Stimulated activated naive CD8-positive, alpha-beta T cell treated with anti-CD3 and anti-CD28 coated beads, Interleukin-15, Interleukin-2, amounts not matched to agents 100 ng/mL and 50 ng/mL, for 24 hours (primary cell): ENCODE data around the gene IFI16.

Experiments
- H3K27ac Mint-ChIP-seq: one replicate; pipeline ENCODE4 v1.8.0; 2021; ENCODE audit warnings: mild to moderate bottlenecking, mixed read lengths
- H3K27me3 Mint-ChIP-seq: one replicate; pipeline ENCODE4 v1.8.0; 2021; ENCODE audit warnings: mixed read lengths
- H3K36me3 Mint-ChIP-seq: one replicate; pipeline ENCODE4 v1.8.0; 2021; ENCODE audit warnings: low read depth, mixed read lengths
- H3K4me1 Mint-ChIP-seq: one replicate; pipeline ENCODE4 v1.8.0; 2021; ENCODE audit warnings: low read depth, mixed read lengths
- H3K4me3 Mint-ChIP-seq: one replicate; pipeline ENCODE4 v1.8.0; 2021; ENCODE audit warnings: mild to moderate bottlenecking, mixed read lengths
- H3K9me3 Mint-ChIP-seq: one replicate; pipeline ENCODE4 v1.8.0; 2021; ENCODE audit warnings: mixed read lengths

IFI16 gene

GRCh38 chr1:159009704-159010361 is at the start of gene IFI16:
Gene IFI16, plus strand, starts transcription at chr1:159009907. Its CDS starts 4,774 bp downstream, at chr1:159014681.
- Mint-ChIP-seq H3K36me3 (peaks cover 66% of the 10 kb centered on the region), H3K27me3 (no peaks in the 10 kb centered on the region), H3K27ac (peak within 1 kb of the TSS; percentile 98), H3K9me3 (no peaks in the 10 kb centered on the region), H3K4me3 (peak within 1 kb of the TSS; percentile 95), H3K4me1 (peaks cover 72% of the 10 kb centered on the region)

- H3K27ac Mint-ChIP-seq = no peak overlapping the region
- H3K4me1 Mint-ChIP-seq = peaks cover 7% of the 10 kb centered on the region
- H3K4me3 Mint-ChIP-seq = no peak overlapping the region
- H3K27me3 Mint-ChIP-seq = peaks cover 11% of the 10 kb centered on the region
- H3K36me3 Mint-ChIP-seq = peaks cover 9% of the 10 kb centered on the region
- peaks cover 6% of the 10 kb centered on the region for H3K9me3 Mint-ChIP-seq
These were observed 48.5 kb upstream of the IFI16 start for GRCh38 chr1:158961178-158961577.

- Mint-ChIP-seq H3K27ac (no peak overlapping the region), H3K4me1 (peaks cover 12% of the 10 kb centered on the region), H3K9me3 (peaks cover 6% of the 10 kb centered on the region), H3K36me3 (peaks cover 9% of the 10 kb centered on the region), H3K4me3 (no peak overlapping the region), H3K27me3 (peaks cover 11% of the 10 kb centered on the region)
These were observed 46.7 kb upstream of the IFI16 start for GRCh38 chr1:158962983-158963382.

- peaks cover 5% of the 10 kb centered on the region for H3K27me3 Mint-ChIP-seq
- H3K4me3 Mint-ChIP-seq = peak overlapping the region; percentile 32
- H3K4me1 Mint-ChIP-seq = peaks cover 27% of the 10 kb centered on the region
- H3K27ac Mint-ChIP-seq = peak overlapping the region; percentile 90
- peaks cover 6% of the 10 kb centered on the region for H3K9me3 Mint-ChIP-seq
- H3K36me3 Mint-ChIP-seq = peaks cover 6% of the 10 kb centered on the region
These were observed 40.5 kb upstream of the IFI16 start for GRCh38 chr1:158969166-158969565.

GRCh38 chr1:158969855-158970254 is 39.9 kb upstream of the IFI16 start:
- H3K36me3 Mint-ChIP-seq = peaks cover 6% of the 10 kb centered on the region
- H3K27me3 Mint-ChIP-seq = peaks cover 3% of the 10 kb centered on the region
- H3K4me3 Mint-ChIP-seq = peak overlapping the region; percentile 32
- H3K4me1 Mint-ChIP-seq = peaks cover 28% of the 10 kb centered on the region
- H3K27ac Mint-ChIP-seq = peak overlapping the region; percentile 90
- peaks cover 3% of the 10 kb centered on the region for H3K9me3 Mint-ChIP-seq

GRCh38 chr1:158972841-158973240 is 36.9 kb upstream of the IFI16 start:
- H3K4me1 Mint-ChIP-seq = peaks cover 34% of the 10 kb centered on the region
- no peak overlapping the region for H3K4me3 Mint-ChIP-seq
- H3K27ac Mint-ChIP-seq = no peak overlapping the region
- H3K9me3 Mint-ChIP-seq = no peaks in the 10 kb centered on the region
- peaks cover 9% of the 10 kb centered on the region for H3K36me3 Mint-ChIP-seq
- H3K27me3 Mint-ChIP-seq = no peaks in the 10 kb centered on the region

- peaks cover 5% of the 10 kb centered on the region for H3K9me3 Mint-ChIP-seq
- peaks cover 31% of the 10 kb centered on the region for H3K4me1 Mint-ChIP-seq
- H3K27ac Mint-ChIP-seq = no peak overlapping the region
- peaks cover 9% of the 10 kb centered on the region for H3K36me3 Mint-ChIP-seq
- H3K27me3 Mint-ChIP-seq = no peaks in the 10 kb centered on the region
- H3K4me3 Mint-ChIP-seq = no peak overlapping the region
These were observed 33.5 kb upstream of the IFI16 start for GRCh38 chr1:158976219-158976618.

GRCh38 chr1:158978730-158979129 is 31.0 kb upstream of the IFI16 start:
- Mint-ChIP-seq H3K9me3 (peaks cover 14% of the 10 kb centered on the region), H3K4me3 (no peak overlapping the region), H3K27me3 (peaks cover 4% of the 10 kb centered on the region)

GRCh38 chr1:158979229-158979628 is 30.5 kb upstream of the IFI16 start:
- Mint-ChIP-seq H3K9me3 (peaks cover 16% of the 10 kb centered on the region), H3K27me3 (peaks cover 4% of the 10 kb centered on the region), H3K4me3 (no peak overlapping the region), H3K4me1 (peaks cover 28% of the 10 kb centered on the region), H3K27ac (no peak overlapping the region), H3K36me3 (peaks cover 20% of the 10 kb centered on the region)

More at GRCh38 chr1:158978730-158979129, 31.0 kb upstream of the IFI16 start:
- Mint-ChIP-seq H3K4me1 (peaks cover 28% of the 10 kb centered on the region), H3K27ac (no peak overlapping the region), H3K36me3 (peaks cover 16% of the 10 kb centered on the region)

GRCh38 chr1:158983235-158983634 is 26.5 kb upstream of the IFI16 start:
- Mint-ChIP-seq H3K4me3 (no peak overlapping the region), H3K36me3 (peaks cover 32% of the 10 kb centered on the region), H3K27ac (no peak overlapping the region)

GRCh38 chr1:158984386-158984785 is 25.3 kb upstream of the IFI16 start:
- Mint-ChIP-seq H3K36me3 (peaks cover 36% of the 10 kb centered on the region), H3K4me1 (peaks cover 6% of the 10 kb centered on the region)

More at GRCh38 chr1:158983235-158983634, 26.5 kb upstream of the IFI16 start:
- peaks cover 12% of the 10 kb centered on the region for H3K27me3 Mint-ChIP-seq
- peaks cover 16% of the 10 kb centered on the region for H3K4me1 Mint-ChIP-seq
- H3K9me3 Mint-ChIP-seq = peaks cover 28% of the 10 kb centered on the region

GRCh38 chr1:158989424-158989823 is 20.3 kb upstream of the IFI16 start:
- H3K27me3 Mint-ChIP-seq = peaks cover 6% of the 10 kb centered on the region
- peaks cover 8% of the 10 kb centered on the region for H3K4me1 Mint-ChIP-seq
- H3K9me3 Mint-ChIP-seq = peaks cover 32% of the 10 kb centered on the region
- H3K36me3 Mint-ChIP-seq = peaks cover 49% of the 10 kb centered on the region
- no peak overlapping the region for H3K27ac Mint-ChIP-seq
- no peak overlapping the region for H3K4me3 Mint-ChIP-seq

More at GRCh38 chr1:158984386-158984785, 25.3 kb upstream of the IFI16 start:
- Mint-ChIP-seq H3K27ac (no peak overlapping the region), H3K4me3 (no peak overlapping the region), H3K27me3 (peaks cover 12% of the 10 kb centered on the region), H3K9me3 (peaks cover 28% of the 10 kb centered on the region)

- no peak overlapping the region for H3K27ac Mint-ChIP-seq
- H3K9me3 Mint-ChIP-seq = peaks cover 27% of the 10 kb centered on the region
- H3K36me3 Mint-ChIP-seq = peaks cover 50% of the 10 kb centered on the region
- no peak overlapping the region for H3K4me3 Mint-ChIP-seq
- no peaks in the 10 kb centered on the region for H3K27me3 Mint-ChIP-seq
- H3K4me1 Mint-ChIP-seq = peaks cover 28% of the 10 kb centered on the region
These were observed 16.9 kb upstream of the IFI16 start for GRCh38 chr1:158992787-158993312.

GRCh38 chr1:158996998-158997397 is 12.7 kb upstream of the IFI16 start:
- H3K27me3 Mint-ChIP-seq = no peaks in the 10 kb centered on the region
- H3K9me3 Mint-ChIP-seq = peaks cover 19% of the 10 kb centered on the region
- no peak overlapping the region for H3K4me3 Mint-ChIP-seq
- H3K27ac Mint-ChIP-seq = no peak overlapping the region
- H3K4me1 Mint-ChIP-seq = peaks cover 43% of the 10 kb centered on the region
- peaks cover 47% of the 10 kb centered on the region for H3K36me3 Mint-ChIP-seq

GRCh38 chr1:158998037-158998780 is 11.5 kb upstream of the IFI16 start:
- Mint-ChIP-seq H3K4me3 (peak overlapping the region; percentile 3), H3K36me3 (peaks cover 37% of the 10 kb centered on the region), H3K27ac (no peak overlapping the region), H3K27me3 (no peaks in the 10 kb centered on the region), H3K9me3 (peaks cover 10% of the 10 kb centered on the region), H3K4me1 (peaks cover 36% of the 10 kb centered on the region)
